HG02973 (cell line): ENCODE results near the gene FAM180A.

Experiments used
- ATAC-seq: cut with Tn5 transposase; IDR thresholded peaks from one replicate; pipeline ENCODE4 v1.9.1; 2021; ENCODE audit warnings: moderate library complexity; ENCODE audit not compliant: unreplicated experiment

FAM180A gene

DNA sequence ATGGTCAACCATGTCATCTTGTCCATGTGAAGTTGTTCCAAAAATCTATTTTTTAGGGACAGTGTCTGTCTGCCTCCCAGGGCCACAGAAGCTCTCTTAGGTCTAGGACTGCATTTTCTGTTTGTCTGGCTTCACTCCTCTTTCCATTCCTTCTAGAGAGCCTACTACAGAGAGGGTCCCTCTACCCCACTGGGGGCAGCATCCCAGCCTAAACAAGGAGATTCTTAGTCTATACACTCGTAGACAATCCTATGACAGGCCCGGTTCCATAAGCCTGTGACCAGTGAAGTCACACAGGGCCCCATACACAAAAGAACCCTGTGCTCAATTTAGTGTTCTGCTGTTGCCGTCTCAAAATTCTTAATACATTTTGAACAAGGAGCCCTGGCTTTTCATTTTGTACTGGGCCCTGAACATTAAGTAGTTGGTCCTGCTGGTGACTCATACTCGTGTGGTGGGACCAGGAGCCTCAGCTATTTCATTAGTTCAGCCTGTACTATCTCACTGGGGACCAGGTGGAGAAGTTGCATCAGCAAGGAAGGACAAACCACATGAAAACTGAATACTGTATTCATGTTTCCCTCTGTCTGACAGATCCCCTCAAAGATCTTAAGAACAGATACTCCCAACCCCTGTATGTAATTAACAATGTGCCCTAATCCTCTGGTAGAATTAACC, 23.5 kb upstream of the FAM180A start:
- ATAC-seq = no peak

DNA sequence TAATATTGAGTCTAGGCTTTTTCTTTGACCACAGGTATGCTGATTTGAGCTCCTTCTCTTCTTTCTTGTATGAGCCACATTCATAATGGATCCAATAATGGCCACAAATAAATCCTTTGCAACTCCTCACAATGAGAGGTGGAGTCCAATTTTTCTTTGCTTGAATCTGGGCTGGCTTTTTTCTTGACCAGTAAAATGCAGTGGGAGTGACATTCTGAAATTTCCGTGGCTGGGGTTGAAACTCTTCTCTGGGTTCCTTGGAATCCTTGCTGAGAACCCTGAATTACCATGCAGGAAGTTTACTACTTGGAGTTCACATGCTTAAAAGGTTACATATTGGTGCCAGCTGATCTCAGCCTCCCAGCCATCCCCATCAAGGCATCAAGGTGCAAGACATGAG, 22.4 kb upstream of the FAM180A start:
- ATAC-seq = no peak

DNA sequence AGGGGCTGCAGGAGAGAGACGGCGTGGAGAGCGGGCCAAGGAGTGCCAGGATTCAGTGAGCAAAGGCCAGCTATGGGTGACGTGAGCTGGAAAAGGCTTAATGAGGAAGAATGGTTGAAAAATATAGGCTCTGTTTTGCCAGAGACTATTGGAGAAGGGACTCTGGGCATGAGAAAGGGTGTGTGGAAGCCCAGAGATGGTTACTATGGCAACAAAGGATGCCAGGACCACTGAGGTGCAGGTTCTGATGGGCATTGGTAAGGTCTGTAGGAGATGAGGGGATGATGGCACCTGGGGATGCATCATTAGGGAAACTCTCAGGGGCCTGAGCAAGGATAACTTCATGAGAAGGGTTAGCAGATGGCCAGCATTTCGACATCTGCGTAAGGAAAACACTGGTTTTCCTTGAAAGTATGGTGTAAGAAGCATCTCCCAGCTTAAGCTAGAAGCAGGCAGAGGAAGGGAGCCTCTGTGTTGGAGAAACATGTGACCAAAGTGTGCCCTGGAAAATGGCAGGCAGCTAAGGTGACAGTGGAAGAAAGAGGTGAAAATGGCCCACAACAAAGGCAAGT, 21.6 kb upstream of the FAM180A start:
- no peak for ATAC-seq

DNA sequence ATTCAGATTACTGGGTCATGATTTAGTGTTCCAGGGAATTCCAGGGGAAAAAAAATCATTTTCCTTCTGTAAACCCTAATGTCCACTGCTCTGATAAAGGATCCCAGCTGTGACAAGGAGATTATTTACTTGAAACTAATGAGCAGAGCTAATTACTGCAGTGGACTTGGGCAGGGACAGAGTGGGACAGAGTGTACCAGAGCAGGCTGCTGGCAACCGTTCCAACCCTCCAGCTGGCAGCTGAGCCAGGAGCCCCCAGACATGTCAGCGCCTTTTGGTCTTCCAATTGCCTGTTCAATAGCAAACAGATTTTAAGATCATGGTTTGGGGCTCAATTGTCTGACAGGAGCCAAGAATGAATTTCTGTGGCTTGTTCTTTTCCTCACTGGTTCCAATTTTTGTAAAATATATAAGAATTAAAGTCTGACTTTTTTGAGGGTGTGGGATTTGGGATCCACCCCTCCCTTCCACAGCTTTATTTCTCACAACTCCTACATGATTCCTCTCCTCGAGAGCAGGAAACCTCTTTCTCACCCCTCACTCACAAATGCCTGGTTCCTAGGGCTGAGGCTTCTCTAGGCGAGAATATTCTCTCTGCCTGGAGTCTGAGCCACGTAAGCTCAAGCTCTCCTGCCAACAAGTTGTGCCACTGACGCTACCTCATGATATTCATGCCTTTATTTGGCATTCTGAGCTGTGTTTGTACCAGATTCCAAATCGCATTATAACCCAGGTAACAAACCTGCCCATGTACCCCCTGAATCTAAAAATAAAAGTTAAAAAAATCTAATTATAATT, 20.6 kb upstream of the FAM180A start:
- no peak for ATAC-seq

DNA sequence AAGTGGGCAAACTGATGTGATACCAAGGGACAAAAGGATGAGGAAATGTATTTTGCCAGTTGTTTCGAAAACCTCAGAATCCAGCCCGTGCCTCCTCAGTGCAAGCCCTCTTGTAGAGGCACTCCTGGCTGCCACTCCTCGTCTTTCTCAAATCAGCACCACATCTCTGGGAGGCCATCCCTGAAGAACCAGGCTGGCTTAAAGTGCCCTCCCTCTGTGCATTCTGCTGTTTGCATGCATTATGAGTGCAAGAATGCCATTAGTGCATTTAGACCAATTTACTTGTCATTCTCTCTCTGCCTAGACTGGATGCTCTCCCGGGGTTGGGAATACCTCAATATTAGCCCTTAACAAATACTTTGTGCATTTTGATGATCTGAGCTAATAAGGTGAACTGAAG, 19.9 kb upstream of the FAM180A start:
- no peak for ATAC-seq

DNA sequence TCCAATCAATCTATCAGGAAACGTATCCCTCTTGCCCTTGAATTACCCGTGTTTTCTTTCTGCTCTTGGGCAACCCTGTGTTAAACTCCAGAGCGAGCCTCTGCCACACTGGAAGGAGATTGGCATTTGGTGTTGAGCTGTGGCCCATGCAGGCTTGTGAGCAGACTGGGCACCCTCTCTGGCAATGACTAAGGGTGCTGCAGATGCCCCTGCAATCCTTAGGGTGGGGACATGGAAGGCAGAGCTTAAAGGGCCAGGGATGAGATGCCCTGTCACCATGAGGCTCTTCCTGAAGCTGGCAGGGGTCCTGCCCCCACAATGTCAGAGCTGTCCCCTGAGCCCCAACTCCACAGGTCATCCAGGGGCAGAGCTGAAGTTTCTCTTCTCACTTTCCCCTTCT, 19.5 kb upstream of the FAM180A start:
- no peak for ATAC-seq

DNA sequence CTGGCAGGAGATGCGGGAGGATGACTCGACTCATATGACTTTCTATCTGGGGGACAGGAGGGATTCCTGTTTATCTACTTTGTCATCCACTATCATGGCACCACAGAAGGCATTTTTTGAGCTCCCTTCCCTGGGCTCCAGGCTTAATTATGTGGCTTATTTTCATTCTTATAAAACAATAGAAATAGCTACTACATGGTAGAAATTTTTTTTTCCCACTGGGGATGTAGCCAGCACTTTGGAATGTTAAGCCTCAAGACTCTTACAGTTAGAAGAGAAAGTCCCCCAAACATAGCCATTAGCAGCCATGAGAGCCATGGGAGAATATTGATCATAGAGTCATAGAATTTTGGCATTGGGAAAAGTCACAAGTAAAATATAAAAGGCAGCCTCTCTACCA, 14.6 kb upstream of the FAM180A start:
- ATAC-seq = no peak

DNA sequence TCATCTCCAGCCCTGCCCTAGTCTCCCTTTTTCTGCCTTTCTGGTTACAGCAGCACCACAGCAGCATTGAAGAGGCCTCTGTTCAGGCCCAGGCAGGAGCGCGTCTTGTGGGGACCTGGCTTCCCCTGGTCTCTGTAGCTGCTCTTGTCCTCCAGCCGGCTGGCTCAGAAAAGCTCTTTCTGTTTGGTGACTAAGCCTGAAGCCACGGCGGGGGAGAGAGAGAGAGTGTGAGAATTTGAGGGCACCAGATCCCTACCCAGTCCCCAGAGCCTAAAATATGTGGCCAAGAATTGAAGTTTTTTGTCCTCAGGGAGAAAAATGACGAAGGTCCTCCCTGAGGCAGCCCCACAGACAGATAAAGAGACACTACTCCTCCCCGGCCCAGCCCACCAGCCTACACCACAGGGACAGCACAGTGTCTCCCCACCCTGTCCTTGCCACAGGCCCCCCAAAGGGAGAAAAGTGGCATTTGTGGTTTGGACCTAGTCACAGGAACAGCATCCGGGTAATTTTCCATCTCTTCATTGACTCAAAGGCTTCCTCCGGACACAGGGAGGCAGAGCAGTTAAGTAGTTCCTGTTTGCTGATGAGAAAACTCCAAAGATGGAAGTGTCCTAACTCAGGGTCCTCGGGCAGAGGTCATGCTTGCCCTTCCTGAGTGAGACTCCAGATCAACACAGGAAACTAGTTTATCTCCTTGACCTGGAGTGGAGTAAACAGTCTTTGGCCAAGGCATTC, 13.3 kb upstream of the FAM180A start:
- ATAC-seq = no peak

DNA sequence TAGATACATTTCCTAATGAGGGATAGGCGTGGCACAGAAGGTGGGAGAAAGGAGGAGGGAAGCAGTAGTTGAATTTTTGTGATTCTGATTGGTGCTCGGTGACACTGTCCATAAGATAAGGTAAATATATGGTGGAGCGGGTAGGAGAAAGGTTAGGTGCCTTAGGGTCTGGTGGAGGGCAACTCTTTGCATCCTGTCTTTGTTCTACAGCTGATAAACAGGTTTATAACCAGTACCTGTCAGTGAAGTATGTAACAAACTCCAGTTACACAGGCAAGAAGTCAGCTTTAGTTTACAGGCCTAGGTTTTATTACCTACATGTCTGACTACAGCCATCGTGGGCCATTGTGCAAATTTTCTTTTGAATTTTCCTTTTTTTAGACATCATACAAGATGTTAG, 10.9 kb upstream of the FAM180A start:
- no peak for ATAC-seq

DNA sequence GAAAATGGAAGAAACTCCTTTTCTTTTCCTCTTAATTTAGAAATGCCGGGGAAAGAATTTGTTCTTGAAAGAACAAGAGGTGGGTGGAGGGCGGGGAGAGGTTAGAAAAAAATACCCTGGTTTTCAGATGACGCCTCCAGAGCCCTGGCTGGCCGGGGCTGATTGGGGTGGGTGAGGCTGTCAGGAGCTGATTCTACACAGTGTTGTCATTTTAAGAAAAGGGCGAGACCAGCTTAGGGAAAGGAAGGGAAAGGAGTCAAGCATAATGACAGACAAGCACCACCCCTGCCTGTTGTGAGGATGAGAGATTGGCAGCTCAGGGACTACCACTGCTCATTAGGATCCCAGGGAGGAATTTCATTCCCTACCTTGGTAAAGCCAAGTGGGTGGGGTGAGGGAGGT, 9.9 kb upstream of the FAM180A start:
- ATAC-seq = no peak

DNA sequence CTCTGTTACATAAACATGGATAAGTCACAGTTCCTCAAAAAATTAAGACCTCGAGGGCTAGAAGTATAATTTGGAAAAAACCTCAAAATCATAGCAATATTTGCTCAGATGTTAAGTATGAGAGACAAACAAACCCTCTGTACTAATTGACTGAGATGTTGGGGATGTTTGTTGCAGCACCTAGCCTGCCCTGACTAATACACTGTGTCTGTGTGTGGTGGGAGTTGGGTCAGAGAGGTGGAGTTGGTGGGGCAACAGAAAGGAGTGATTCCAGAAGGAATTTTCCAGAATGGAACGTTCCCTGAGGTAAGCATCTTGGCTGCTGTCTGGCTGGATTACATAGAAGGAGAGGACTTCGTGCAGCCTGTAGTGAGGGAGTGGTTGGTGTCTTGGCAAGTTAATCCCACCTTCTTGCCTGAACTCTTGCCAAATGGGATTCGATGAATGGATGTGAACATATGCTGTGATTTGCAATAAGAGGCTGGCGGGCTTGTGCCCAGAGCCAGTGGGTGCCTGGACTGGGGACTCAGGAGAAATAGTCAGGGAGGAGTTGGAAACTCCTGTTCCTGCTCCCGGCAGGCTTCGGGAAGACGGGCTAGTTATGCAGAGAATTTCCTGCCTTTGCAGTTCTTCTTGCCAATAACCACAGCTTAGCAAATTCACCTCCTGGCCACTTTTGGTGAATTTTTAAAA, 9.3 kb upstream of the FAM180A start:
- no peak for ATAC-seq

DNA sequence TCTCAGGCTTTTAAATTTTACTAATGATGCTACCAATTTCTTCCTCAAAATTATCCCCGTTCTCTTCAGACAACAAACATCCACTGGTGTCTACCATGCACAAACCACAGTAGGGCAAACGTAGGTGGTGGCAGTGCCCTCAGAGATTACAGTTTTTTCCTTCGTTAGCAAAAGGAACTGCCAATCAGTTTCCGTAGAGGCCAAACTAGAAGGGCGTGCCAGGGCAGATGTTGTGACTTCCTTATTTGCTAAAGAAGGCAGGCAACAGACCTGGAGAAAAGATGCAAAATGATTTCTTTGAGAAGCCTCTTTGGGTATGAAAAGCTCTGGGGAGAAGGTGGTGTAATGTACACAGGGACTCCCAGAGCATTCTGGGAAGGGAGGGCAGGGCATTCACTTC, 7.6 kb upstream of the FAM180A start:
- ATAC-seq = no peak

DNA sequence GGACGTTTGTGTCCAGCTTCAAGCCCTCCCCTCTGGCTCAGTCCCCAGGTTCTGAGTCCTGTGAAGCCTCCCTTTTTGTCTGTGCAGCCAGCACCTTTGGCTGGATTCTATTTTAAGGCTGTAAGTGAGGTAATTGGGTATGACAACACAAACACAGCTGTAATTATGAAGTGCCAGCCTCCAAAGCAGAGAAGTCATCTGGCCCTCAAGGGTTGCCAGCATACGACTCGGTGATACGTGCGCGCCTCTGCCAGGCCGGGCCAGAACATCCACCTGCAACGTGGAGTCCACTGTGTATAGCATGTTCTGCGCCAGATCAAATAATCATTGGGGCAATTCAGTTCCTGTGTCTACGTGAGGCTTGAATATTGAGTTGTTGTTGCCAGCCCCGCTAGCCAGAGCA, 6.7 kb upstream of the FAM180A start:
- ATAC-seq = no peak

DNA sequence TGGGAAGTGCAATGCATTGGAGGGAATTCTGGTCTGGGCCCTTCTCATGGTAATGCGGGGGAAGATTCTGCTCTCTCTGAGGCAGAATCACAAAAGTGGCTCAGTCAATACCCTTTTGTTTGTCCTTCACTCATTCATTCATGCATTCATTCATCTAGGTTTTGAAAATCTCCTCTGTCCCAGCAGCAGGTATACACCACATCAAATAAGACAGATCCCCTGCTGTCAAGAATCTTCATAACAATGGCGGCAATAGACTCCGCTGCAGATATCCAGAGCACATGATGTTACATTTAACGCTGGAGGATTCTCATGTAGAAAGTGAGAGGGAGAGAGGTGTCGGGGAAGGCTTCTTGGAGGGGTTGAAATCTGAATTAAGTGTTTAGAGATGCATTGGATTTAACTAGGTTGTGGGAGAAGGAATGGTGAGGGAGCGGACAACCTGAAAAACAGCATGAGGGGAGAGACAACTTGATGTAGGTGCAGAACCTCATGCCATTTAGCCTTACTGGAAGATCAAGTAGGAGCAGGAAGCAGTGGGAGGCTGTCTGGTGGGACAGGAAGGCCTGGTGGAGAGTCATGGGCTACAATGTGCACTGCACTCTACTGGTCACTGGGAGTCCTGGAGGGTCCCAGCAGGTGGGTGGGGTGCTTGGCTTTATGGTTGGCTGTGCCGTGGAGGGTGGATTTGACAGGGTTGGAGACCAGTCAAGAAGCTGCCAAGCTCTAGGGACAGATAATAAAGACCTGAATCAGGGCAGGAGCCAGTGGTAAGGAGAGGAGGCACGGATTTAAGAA, 5.2 kb upstream of the FAM180A start:
- no peak for ATAC-seq

DNA sequence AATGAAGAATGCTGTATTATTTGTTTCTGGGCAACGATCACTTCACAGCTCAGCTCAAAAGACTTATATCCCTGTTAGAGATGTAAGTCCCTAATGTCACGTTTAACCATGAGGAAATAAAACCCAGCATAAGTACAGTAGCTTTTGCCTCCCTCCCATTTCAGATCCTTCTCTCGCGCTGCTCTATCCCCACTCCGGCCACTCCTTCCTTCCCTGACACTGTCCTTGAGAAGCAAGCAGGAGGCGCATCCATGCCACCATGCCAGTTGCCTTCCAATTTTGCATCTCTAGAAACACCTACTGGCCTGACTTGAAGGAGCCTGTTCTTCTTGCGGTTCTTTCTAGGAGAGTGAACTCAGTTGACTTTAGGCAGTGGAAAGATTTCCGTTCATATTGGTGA, 1.2 kb downstream of the FAM180A start:
- ATAC-seq = no peak

DNA sequence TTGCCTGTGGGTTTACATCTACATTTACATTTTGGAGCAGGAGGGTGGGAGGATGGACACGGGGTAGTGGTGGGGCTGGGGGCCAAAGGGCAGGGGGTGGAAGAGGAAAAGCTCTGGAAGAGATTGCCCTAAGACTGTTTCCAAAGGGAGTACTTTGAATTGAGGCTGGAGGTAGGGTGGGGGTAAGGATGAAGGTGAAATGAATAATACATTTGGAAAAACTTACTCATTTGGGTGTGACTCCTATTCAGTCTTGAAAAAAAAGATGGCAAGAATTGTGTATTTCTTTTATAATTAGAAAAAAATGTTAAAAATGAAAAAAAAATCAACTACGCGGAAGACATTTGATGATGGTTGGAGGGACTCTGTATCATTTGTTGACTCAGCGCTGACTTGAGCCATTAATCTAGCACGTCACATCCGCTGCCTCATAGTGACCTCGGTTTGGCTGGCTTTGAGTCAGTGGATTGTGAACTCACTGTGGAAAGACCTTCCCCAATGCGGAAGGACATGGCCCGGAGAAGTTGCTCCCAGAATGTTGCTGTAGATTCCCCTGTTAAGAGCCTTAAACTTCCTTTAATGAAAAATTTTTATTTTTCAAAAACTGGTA, 2.8 kb downstream of the FAM180A start:
- ATAC-seq = no peak

DNA sequence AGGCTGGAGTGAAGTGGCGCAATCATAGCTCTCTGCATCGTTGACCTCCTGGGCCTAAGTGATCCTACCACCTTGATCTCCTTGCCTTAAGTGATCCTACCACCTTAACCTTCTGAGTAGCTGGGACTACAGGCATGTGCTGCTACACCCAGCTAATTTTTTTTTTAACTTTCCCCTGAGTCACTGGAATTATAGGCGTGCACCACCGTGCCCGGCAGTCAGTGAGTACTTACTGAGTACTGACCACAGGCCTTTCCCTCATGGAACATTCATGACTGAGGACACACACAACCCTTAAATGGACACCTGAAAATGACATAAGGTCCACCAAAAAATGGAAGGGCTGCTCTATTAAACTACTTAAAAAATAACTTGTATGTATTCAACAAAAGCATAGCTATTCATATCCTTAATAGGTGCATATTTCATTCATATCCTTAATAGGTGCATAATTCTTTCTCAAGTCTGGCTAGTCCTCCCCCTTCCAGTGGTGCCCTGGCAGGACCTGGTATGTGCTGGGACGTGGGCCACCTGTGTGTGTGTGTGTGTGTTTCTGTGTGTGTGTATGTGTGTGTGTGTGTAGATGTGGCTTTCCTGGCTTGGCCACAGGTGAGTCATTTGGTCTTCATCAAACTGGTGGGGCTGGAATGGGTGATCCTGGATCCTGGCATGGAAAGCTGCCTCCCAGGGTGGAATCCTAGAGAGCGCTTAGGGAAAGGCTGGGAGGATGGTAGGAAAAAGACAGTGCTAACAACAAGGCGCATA, 3.5 kb downstream of the FAM180A start:
- ATAC-seq = no peak

DNA sequence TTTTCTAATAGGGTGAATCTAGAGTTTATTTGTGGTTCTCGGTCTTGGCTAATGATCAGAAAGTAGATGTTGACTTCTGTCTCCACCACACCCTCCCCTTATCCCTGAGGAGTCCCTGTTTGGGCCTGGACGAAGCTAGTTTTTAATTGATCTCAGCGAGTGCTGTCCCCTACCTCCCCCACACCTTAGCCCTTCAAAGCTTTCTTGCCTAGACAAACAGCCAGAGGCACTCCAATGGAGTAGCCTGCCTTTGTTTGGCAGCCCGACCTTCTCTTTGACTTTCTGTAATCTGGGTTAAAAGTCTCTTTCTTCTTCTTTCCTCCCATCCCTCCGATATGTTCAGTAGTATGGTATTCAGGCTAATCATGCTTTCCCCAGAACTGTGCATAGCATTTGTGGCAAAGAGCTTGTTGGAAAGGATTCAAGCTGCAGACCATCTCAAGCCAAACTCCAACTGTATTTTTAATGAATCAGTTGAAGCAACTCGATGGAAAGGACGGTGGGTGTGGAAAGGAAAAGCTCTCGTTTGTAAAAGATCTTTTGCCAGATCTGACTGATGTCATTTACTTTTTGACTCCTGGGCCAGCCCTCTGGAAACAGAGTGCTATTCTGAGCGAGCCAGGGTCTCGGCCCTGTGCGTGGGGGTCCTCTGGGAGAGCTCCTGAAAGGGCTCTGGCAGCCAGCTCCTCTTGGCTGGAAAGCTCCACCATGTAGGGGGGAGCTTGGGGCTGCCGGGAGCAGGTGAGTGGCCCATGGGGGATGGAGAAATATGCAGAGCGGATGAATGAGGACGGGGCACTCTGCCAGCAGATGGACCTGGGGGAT, 4.5 kb downstream of the FAM180A start:
- no peak for ATAC-seq
